ENCODE data around the gene XPO4. TPM values are rescaled to one million over a fixed set of nuclear protein-coding genes. Genes with fewer than 3 reads are reported as not detected.
"Not testable (repeated sequence)": the region's sequence is repeated elsewhere in the genome, so short reads cannot be mapped to it uniquely, and the experiment has no call there.

XPO4 gene
- total RNA-seq, 4 donors from 2014 or later = 11.7 to 25.2 (median 13.3) TPM

- Histone ChIP-seq H3K27me3 (no peaks in the 10 kb centered on the region), H3K36me3 (no peaks in the 10 kb centered on the region), H3K4me3 (no peak overlapping the region), H3K4me1 (peaks cover 0 to 8% (median 4%) of the 10 kb centered on the region in 4 donors), H3K9me3 (no peaks in the 10 kb centered on the region), H3K27ac (no peak overlapping the region)
- no peak for TF ChIP-seq POLR2AphosphoS5 (IDR thresholded peaks at IDR 0.05)
- in situ Hi-C loops (cut with MboI; ENCODE audit: low pct_ligation_motif_present in 1 of 4, low pct_unique_long_range_greater_than_20kb in 1 of 4, low sequenced_read_pairs in 3 of 4) = no loop called here
- 73 to 81% methylated on average over 3 of the region's 3 CpGs for WGBS, 2 donors (ENCODE audit: low coverage in 1 of 2)
- no peak for DNase-seq
- intact Hi-C loops (cut with DNase I; ENCODE audit: low total_unique reads) = no loop called here
Observed at GRCh38 chr13:20882206-20882605, 20.3 kb downstream of the XPO4 start.

GRCh38 chr13:20877902-20878301, 24.6 kb downstream of the XPO4 start:
- H3K9me3 ChIP-seq = no peaks in the 10 kb centered on the region
- H3K27me3 ChIP-seq = no peaks in the 10 kb centered on the region
- TF ChIP-seq CTCF (IDR thresholded peaks at IDR 0.05) (no peak), POLR2A (IDR thresholded peaks at IDR 0.05) (no peak), POLR2AphosphoS5 (IDR thresholded peaks at IDR 0.05) (no peak), EP300 (IDR thresholded peaks at IDR 0.05; ENCODE audit: low read depth) (no peak)
- 100% methylated on average over 2 of the region's 2 CpGs; no CpG with 5 or more reads in 1 of the 2 donors for WGBS, 2 donors (ENCODE audit: low coverage in 1 of 2)
- no peak for DNase-seq
- in situ Hi-C loops (cut with MboI; ENCODE audit: low pct_ligation_motif_present in 1 of 4, low pct_unique_long_range_greater_than_20kb in 1 of 4, low sequenced_read_pairs in 3 of 4) = no loop called here
- no peaks in the 10 kb centered on the region for H3K36me3 ChIP-seq
- intact Hi-C loops (cut with DNase I; ENCODE audit: low total_unique reads) = no loop called here
- H3K4me1 ChIP-seq = peaks cover 0 to 6% (median 3%) of the 10 kb centered on the region in 4 donors
- no peak overlapping the region for H3K27ac ChIP-seq
- no peak overlapping the region for H3K4me3 ChIP-seq

GRCh38 chr13:20876802-20877201, 25.7 kb downstream of the XPO4 start:
- H3K27ac ChIP-seq; in situ Hi-C loops (cut with MboI; ENCODE audit: low pct_ligation_motif_present in 1 of 4, low pct_unique_long_range_greater_than_20kb in 1 of 4, low sequenced_read_pairs in 3 of 4); H3K4me1 ChIP-seq; H3K36me3 ChIP-seq; intact Hi-C loops (cut with DNase I; ENCODE audit: low total_unique reads); H3K27me3 ChIP-seq; H3K4me3 ChIP-seq; H3K9me3 ChIP-seq; DNase-seq: not testable (repeated sequence)
- 96 to 97% methylated on average over 4 to 5 of the region's 5 CpGs for WGBS, 2 donors (ENCODE audit: low coverage in 1 of 2)

- H3K36me3 ChIP-seq; DNase-seq; H3K27me3 ChIP-seq; in situ Hi-C loops (cut with MboI; ENCODE audit: low pct_ligation_motif_present in 1 of 4, low pct_unique_long_range_greater_than_20kb in 1 of 4, low sequenced_read_pairs in 3 of 4); H3K9me3 ChIP-seq; H3K4me3 ChIP-seq; H3K27ac ChIP-seq; H3K4me1 ChIP-seq: not testable (repeated sequence)
- intact Hi-C loops (cut with DNase I; ENCODE audit: low total_unique reads) = loop anchor here (5.0 kb wide), 1 partner anchor 1318 kb away; no protein-coding TSS in a partner anchor
- WGBS, 2 donors (ENCODE audit: low coverage in 1 of 2) = 95% methylated on average over 8 of the region's 8 CpGs; no CpG with 5 or more reads in 1 of the 2 donors
Observed at GRCh38 chr13:20874439-20874838, 28.1 kb downstream of the XPO4 start.

- TF ChIP-seq CTCF (IDR thresholded peaks at IDR 0.05) = no peak
- no peak for TF ChIP-seq POLR2A (IDR thresholded peaks at IDR 0.05)
- TF ChIP-seq POLR2AphosphoS5 (IDR thresholded peaks at IDR 0.05) = no peak
- no peak for TF ChIP-seq EP300 (IDR thresholded peaks at IDR 0.05; ENCODE audit: low read depth)
- intact Hi-C loops (cut with DNase I; ENCODE audit: low total_unique reads) = loop anchor here (5.0 kb wide), 1 partner anchor 1319 kb away; no protein-coding TSS in a partner anchor
Observed at GRCh38 chr13:20873348-20873747, 29.2 kb downstream of the XPO4 start.

GRCh38 chr13:20870829-20871228, 31.7 kb downstream of the XPO4 start:
- in situ Hi-C loops (cut with MboI; ENCODE audit: low pct_ligation_motif_present in 1 of 4, low pct_unique_long_range_greater_than_20kb in 1 of 4, low sequenced_read_pairs in 3 of 4) = no loop called here
- intact Hi-C loops (cut with DNase I; ENCODE audit: low total_unique reads) = loop anchor here (5.0 kb wide), 1 partner anchor 1321 kb away; no protein-coding TSS in a partner anchor
- Histone ChIP-seq H3K27ac (no peak overlapping the region), H3K27me3 (no peaks in the 10 kb centered on the region), H3K36me3 (no peaks in the 10 kb centered on the region), H3K4me1 (no peaks in the 10 kb centered on the region), H3K4me3 (no peak overlapping the region), H3K9me3 (no peaks in the 10 kb centered on the region)
- WGBS, 2 donors (ENCODE audit: low coverage in 1 of 2) = 73 to 100% methylated on average over 3 to 4 of the region's 4 CpGs
- no peak for TF ChIP-seq EP300 (IDR thresholded peaks at IDR 0.05; ENCODE audit: low read depth)
- TF ChIP-seq POLR2A (IDR thresholded peaks at IDR 0.05) = no peak
- no peak for TF ChIP-seq POLR2AphosphoS5 (IDR thresholded peaks at IDR 0.05)
- TF ChIP-seq CTCF (IDR thresholded peaks at IDR 0.05) = no peak
- DNase-seq = no peak

More at GRCh38 chr13:20873348-20873747, 29.2 kb downstream of the XPO4 start:
- 65 to 77% methylated on average over 2 to 3 of the region's 3 CpGs for WGBS, 2 donors (ENCODE audit: low coverage in 1 of 2)
- no peaks in the 10 kb centered on the region for H3K9me3 ChIP-seq
- no peaks in the 10 kb centered on the region for H3K27me3 ChIP-seq
- in situ Hi-C loops (cut with MboI; ENCODE audit: low pct_ligation_motif_present in 1 of 4, low pct_unique_long_range_greater_than_20kb in 1 of 4, low sequenced_read_pairs in 3 of 4) = no loop called here
- no peaks in the 10 kb centered on the region for H3K4me1 ChIP-seq
- no peak overlapping the region for H3K27ac ChIP-seq
- no peak for DNase-seq
- no peaks in the 10 kb centered on the region for H3K36me3 ChIP-seq
- H3K4me3 ChIP-seq = no peak overlapping the region
